Hair follicle dermal papilla cell (primary cell): Measurements from ENCODE around the gene CFL1. TPM values are rescaled to one million over a fixed set of nuclear protein-coding genes. Genes with fewer than 3 reads are reported as not detected.

Source experiments
- total RNA-seq: library from RNA; depleted of rRNA; stranded (reverse); fragments of >200 nt; gene quantifications from 2 replicates; pipeline ENCODE4 v1.2.3, GENCODE V29; 2012

The CFL1 gene
- total RNA-seq: 760 and 1,030 TPM in 2 replicates

GRCh38 chr11:65857853-65858680, at the start of gene CFL1:
CFL1 (minus strand) TSS chr11:65858180; CDS start chr11:65858099, 81 bp downstream.

GRCh38 chr11:65900125-65900898, 42.3 kb upstream of the CFL1 start, which contains the start of gene FOSL1:
FOSL1 (minus strand) TSS chr11:65900388; CDS start chr11:65900339, 49 bp downstream.

GRCh38 chr11:65890324-65891218, 32.6 kb upstream of the CFL1 start, which contains the start of gene CCDC85B:
CCDC85B (plus strand) TSS chr11:65890673; CDS start chr11:65890784, 111 bp downstream.

GRCh38 chr11:65888163-65888814, 30.3 kb upstream of the CFL1 start, which contains the start of gene FIBP:
FIBP (minus strand) TSS chr11:65888471; CDS start chr11:65888418, 53 bp downstream.

GRCh38 chr11:65879617-65880016, 21.6 kb upstream of the CFL1 start, which contains the start of gene CTSW:
CTSW (plus strand) TSS chr11:65879837; CDS start chr11:65879855, 18 bp downstream.

GRCh38 chr11:65872586-65873317, 14.8 kb upstream of the CFL1 start, which contains the start of gene EFEMP2:
EFEMP2 (minus strand) TSS chr11:65872800; CDS start chr11:65872354, 446 bp downstream.

GRCh38 chr11:65860278-65861164, 2.5 kb upstream of the CFL1 start, which contains the start of gene MUS81:
MUS81 (plus strand) TSS chr11:65860433; CDS start chr11:65860754, 321 bp downstream.

GRCh38 chr11:65833297-65834030, 24.5 kb downstream of the CFL1 start, which contains the start of gene SNX32:
SNX32 (plus strand) TSS chr11:65833963; CDS start chr11:65834066, 103 bp downstream.

Other genes with a start within 250 kb of the CFL1 start
- gene MAP3K11, start 244.0 kb downstream of the CFL1 start, total RNA-seq: 21.4 and 26.9 TPM in 2 replicates
- 34.7 and 35.2 TPM in 2 replicates for gene PCNX3, start 242.4 kb downstream of the CFL1 start, total RNA-seq
- 25.5 and 32.2 TPM in 2 replicates for gene SIPA1, start 220.1 kb downstream of the CFL1 start, total RNA-seq
- gene RELA, start 195.3 kb downstream of the CFL1 start, total RNA-seq: 35.0 and 40.2 TPM in 2 replicates
- 41.7 and 46.7 TPM in 2 replicates for gene KAT5, start 145.9 kb downstream of the CFL1 start, total RNA-seq
- 19.3 and 27.1 TPM in 2 replicates for gene RNASEH2C, start 137.4 kb downstream of the CFL1 start, total RNA-seq
- 25.0 and 27.6 TPM in 2 replicates for gene AP5B1, start 77.2 kb downstream of the CFL1 start, total RNA-seq
- not detected in 2 replicates for gene OVOL1, start 71.1 kb downstream of the CFL1 start, total RNA-seq
- gene SNX32, start 24.2 kb downstream of the CFL1 start, total RNA-seq: 0.97 and 1.3 TPM in 2 replicates
- 59.3 and 89.6 TPM in 2 replicates for gene MUS81, start 2.3 kb upstream of the CFL1 start, total RNA-seq
- 106 and 128 TPM in 2 replicates for gene EFEMP2, start 14.6 kb upstream of the CFL1 start, total RNA-seq
- not detected in 2 replicates for gene CTSW, start 21.7 kb upstream of the CFL1 start, total RNA-seq
- gene FIBP, start 30.3 kb upstream of the CFL1 start, total RNA-seq: 117 and 131 TPM in 2 replicates
- 42.7 and 47.2 TPM in 2 replicates for gene CCDC85B, start 32.5 kb upstream of the CFL1 start, total RNA-seq
- gene FOSL1, start 42.2 kb upstream of the CFL1 start, total RNA-seq: 14.5 and 22.2 TPM in 2 replicates
- 30.2 and 31.0 TPM in 2 replicates for gene C11orf68, start 60.9 kb upstream of the CFL1 start, total RNA-seq
- gene DRAP1, start 61.2 kb upstream of the CFL1 start, total RNA-seq: 95.9 and 100 TPM in 2 replicates
- not detected in 2 replicates for gene TSGA10IP, start 87.3 kb upstream of the CFL1 start, total RNA-seq
- gene SART1, start 103.6 kb upstream of the CFL1 start, total RNA-seq: 22.7 and 26.8 TPM in 2 replicates
- 27.6 and 34.1 TPM in 2 replicates for gene EIF1AD, start 144.0 kb upstream of the CFL1 start, total RNA-seq
- 13.5 and 18.2 TPM in 2 replicates for gene BANF1, start 144.3 kb upstream of the CFL1 start, total RNA-seq
- gene CST6, start 153.8 kb upstream of the CFL1 start, total RNA-seq: 0.49 and 0.85 TPM in 2 replicates
- gene CATSPER1, start 168.3 kb upstream of the CFL1 start, total RNA-seq: not detected in 2 replicates
- gene GAL3ST3, start 191.0 kb upstream of the CFL1 start, total RNA-seq: 0.16 TPM in 1 of 2 replicates, not detected in the other
- 117 and 171 TPM in 2 replicates for gene SF3B2, start 194.2 kb upstream of the CFL1 start, total RNA-seq
- gene PACS1, start 212.1 kb upstream of the CFL1 start, total RNA-seq: 41.7 and 44.0 TPM in 2 replicates